Coronary artery (tissue), 2 donors: ENCODE measurements around the gene GRHPR.

Source experiments
- DNase-seq: peaks from one replicate; pipeline ENCODE4 v3.0.0-alpha.2; 2017; ENCODE audit warnings: low spot score
- H3K27ac ChIP-seq, 2 donors: fragments of 200-600 bp; sonication (generic); one replicate each; pipeline ENCODE4 v1.5.1; 2016 to 2019
- H3K4me3 ChIP-seq: fragments of 200-600 bp; sonication (generic); 2 replicates; pipeline ENCODE4 v1.5.1; 2016; ENCODE audit warnings: mild to moderate bottlenecking, moderate library complexity
- TF ChIP-seq, protein P1 (sequence below): fragments of 200-600 bp; sonication (generic); IDR thresholded peaks from one replicate; pipeline ENCODE4 v1.5.1; 2019; ENCODE audit warnings: antibody characterized with exemption

The GRHPR gene

GRCh38 chr9:37437010-37437409 lies 14.5 kb downstream of the GRHPR start:
- H3K27ac ChIP-seq = no peak overlapping the region
- no peak overlapping the region for H3K4me3 ChIP-seq
- no peak for DNase-seq
- TF ChIP-seq, protein P1, sequence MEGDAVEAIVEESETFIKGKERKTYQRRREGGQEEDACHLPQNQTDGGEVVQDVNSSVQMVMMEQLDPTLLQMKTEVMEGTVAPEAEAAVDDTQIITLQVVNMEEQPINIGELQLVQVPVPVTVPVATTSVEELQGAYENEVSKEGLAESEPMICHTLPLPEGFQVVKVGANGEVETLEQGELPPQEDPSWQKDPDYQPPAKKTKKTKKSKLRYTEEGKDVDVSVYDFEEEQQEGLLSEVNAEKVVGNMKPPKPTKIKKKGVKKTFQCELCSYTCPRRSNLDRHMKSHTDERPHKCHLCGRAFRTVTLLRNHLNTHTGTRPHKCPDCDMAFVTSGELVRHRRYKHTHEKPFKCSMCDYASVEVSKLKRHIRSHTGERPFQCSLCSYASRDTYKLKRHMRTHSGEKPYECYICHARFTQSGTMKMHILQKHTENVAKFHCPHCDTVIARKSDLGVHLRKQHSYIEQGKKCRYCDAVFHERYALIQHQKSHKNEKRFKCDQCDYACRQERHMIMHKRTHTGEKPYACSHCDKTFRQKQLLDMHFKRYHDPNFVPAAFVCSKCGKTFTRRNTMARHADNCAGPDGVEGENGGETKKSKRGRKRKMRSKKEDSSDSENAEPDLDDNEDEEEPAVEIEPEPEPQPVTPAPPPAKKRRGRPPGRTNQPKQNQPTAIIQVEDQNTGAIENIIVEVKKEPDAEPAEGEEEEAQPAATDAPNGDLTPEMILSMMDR = no peak

- TF ChIP-seq, protein P1 = no peak
- Histone ChIP-seq H3K4me3 (no peak overlapping the region), H3K27ac (no peak overlapping the region)
- DNase-seq = no peak
These were observed 15.1 kb downstream of the GRHPR start for GRCh38 chr9:37437621-37438020.

DNA sequence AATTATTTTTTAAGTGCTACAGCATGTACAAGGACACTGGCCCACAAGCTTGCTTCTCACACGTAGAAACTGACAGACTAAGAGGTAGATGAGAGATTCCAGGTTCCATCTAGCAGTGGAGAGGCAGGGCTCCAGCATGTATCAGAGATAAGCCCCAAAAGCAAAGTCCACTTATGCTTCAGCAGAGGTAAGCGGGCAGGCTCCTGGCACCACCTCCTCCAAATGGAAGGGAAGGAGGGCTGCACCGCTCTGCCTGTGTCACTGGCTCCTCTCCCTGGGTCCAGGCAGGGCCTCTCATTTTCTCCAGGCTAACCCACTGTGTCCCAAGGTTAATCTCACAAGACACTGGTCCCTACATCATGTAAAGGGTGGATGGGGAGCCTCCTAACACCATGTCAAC lies 15.9 kb downstream of the GRHPR start:
- no peak overlapping the region for H3K27ac ChIP-seq
- no peak overlapping the region for H3K4me3 ChIP-seq
- no peak for DNase-seq
- TF ChIP-seq, protein P1 = no peak

DNA sequence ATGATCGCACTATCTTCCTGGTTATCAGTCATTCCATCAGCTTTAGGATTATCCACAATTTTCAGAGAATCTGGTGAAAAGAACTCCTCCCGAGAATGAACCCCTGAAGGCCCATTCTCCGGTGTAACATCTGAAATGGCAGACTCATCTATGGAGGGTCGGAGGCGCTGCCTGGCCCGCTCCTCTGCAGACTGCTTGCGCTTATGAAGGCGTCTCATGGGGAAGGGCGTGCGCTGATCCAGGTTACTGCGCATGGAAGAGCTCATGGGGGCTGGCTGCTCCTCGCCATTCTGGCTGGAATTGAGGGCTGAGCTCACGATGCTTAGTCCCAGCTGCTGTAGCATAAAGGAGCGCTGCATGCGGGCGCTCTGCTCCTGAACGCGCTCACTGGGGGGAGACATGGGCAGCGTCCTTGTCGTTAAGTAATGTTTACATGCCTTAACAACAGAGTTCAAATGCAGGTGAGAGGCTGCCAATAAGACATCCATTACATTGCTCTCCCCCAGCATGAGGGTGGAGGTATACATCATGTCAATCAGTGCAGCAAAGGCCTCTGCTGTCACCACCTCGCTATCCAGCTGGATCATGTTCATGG lies 19.4 kb downstream of the GRHPR start:
- no peak overlapping the region for H3K4me3 ChIP-seq
- DNase-seq = no peak
- H3K27ac ChIP-seq = no peak overlapping the region
- TF ChIP-seq, protein P1 = no peak

GRCh38 chr9:37442556-37442955 lies 20.1 kb downstream of the GRHPR start:
- Histone ChIP-seq H3K4me3 (no peak overlapping the region), H3K27ac (no peak overlapping the region)
- DNase-seq = no peak
- TF ChIP-seq, protein P1 = no peak

DNA sequence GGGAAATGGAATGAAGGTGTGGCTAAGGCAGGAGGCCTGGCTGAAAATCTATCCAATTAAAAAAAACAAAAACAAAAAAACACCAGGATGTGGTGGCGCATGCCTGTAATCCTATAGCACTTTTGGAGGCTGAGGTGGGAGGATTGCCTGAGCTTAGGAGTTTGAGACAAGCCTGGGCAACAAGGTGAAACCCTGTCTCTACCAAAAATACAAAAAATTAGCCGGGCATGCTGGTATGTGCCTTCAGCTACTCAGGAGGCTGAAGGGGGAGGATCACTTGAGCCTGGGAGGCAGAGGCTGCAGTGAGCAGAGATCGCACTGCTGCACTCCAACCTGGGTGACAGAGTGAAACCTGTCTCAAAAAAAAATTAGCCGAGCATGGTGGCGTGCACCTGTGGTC lies 21.1 kb downstream of the GRHPR start:
- Histone ChIP-seq H3K4me3 (no peak overlapping the region), H3K27ac (no peak overlapping the region)
- TF ChIP-seq, protein P1 = no peak
- DNase-seq = no peak

DNA sequence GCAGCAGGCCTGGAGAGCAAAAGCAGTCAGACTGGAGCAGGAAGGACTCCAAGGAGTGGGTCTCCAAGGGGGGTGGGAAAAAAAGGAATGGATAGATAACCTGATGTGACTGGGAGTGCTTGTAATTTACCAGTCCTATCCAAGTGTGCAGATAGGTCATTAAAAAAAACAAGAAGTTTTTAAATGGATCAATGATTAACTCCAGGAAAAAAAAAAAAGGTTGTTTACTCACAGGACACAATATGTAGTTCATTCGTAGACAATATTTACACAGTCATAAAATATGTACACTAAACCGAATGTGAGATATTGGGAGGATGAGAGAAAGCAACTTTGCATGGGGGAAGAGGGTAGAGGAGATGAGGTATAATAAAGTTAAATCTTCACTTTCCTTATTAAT lies 22.4 kb downstream of the GRHPR start:
- Histone ChIP-seq H3K27ac (no peak overlapping the region), H3K4me3 (no peak overlapping the region)
- TF ChIP-seq, protein P1 = no peak
- DNase-seq = no peak
